GM13977 (cell line): Measurements from ENCODE around the gene GPRC5B.

ENCODE experiments used
- DNase-seq: peaks from one replicate; pipeline ENCODE4 v3.0.0; 2012; ENCODE audit warnings: low spot score
- CTCF ChIP-seq: IDR thresholded peaks from 2 replicates; pipeline ENCODE4 v1.5.1; 2012; ENCODE audit warnings: mild to moderate bottlenecking, control low read depth; ENCODE audit not compliant: insufficient read depth; ENCODE audit errors: extremely low read depth, missing control alignments
- in situ Hi-C: fragments of 300-500 bp; cut with MboI; formaldehyde crosslinking; loops from one replicate; pipeline ENCODE4 v1.12.0; 2022; ENCODE audit warnings: low sequenced_read_pairs, low pct_unique_long_range_greater_than_20kb, mixed read lengths, inconsistent platforms; ENCODE audit not compliant: unreplicated experiment

GPRC5B gene

GRCh38 chr16:19808061-19808641 lies 76.5 kb downstream of the GPRC5B start:
- DNase-seq, result peak; percentile 36
- no peak for TF ChIP-seq CTCF
- in situ Hi-C loops, result no loop called here
